ENCODE data around the gene IL13RA1. TPM values are rescaled to one million over a fixed set of nuclear protein-coding genes. Genes with fewer than 3 reads are reported as not detected.

Gene IL13RA1
- total and polyA plus RNA-seq, 4 donors: 12.2 to 29.9 (median 20.0) TPM

GRCh38 chrX:118764122-118764521, 36.7 kb downstream of the IL13RA1 start:
- WGBS (ENCODE audit: insufficient coverage): 25% methylated on average over 2 of the region's 4 CpGs
- H3K27ac ChIP-seq (ENCODE audit: low read depth, low read length): no peak overlapping the region

GRCh38 chrX:118770133-118770760, 42.8 kb downstream of the IL13RA1 start:
- Histone ChIP-seq H3K9me3 (ENCODE audit: control insufficient read depth, insufficient read depth, low read length) (no peaks in the 10 kb centered on the region), H3K36me3 (ENCODE audit: control insufficient read depth, insufficient read depth, low read length) (no peaks in the 10 kb centered on the region), H3K4me3 (ENCODE audit: low read depth, low read length) (no peak overlapping the region), H3K27ac (ENCODE audit: low read depth, low read length) (no peak overlapping the region), H3K27me3 (ENCODE audit: control insufficient read depth, insufficient read depth, low read length) (no peaks in the 10 kb centered on the region), H3K4me1 (ENCODE audit: control insufficient read depth, insufficient read depth, low read length) (no peaks in the 10 kb centered on the region)
- WGBS (ENCODE audit: insufficient coverage): 93% methylated on average over 32 of the region's 38 CpGs
- DNase-seq (ENCODE audit: low read depth in 4 of 6, low spot score in 6 of 6): no peak

More at GRCh38 chrX:118764122-118764521, 36.7 kb downstream of the IL13RA1 start:
- DNase-seq (ENCODE audit: low read depth in 4 of 6, low spot score in 6 of 6): no peak
- Histone ChIP-seq H3K27me3 (ENCODE audit: control insufficient read depth, insufficient read depth, low read length) (no peaks in the 10 kb centered on the region), H3K36me3 (ENCODE audit: control insufficient read depth, insufficient read depth, low read length) (no peaks in the 10 kb centered on the region), H3K4me1 (ENCODE audit: control insufficient read depth, insufficient read depth, low read length) (no peaks in the 10 kb centered on the region), H3K4me3 (ENCODE audit: low read depth, low read length) (no peak overlapping the region), H3K9me3 (ENCODE audit: control insufficient read depth, insufficient read depth, low read length) (no peaks in the 10 kb centered on the region)

GRCh38 chrX:118772051-118772450, 44.6 kb downstream of the IL13RA1 start:
- no CpG with 5 or more reads among the region's 4 CpGs for WGBS (ENCODE audit: insufficient coverage)
- Histone ChIP-seq H3K4me3 (ENCODE audit: low read depth, low read length) (no peak overlapping the region), H3K36me3 (ENCODE audit: control insufficient read depth, insufficient read depth, low read length) (no peaks in the 10 kb centered on the region)

GRCh38 chrX:118773782-118774181, 46.4 kb downstream of the IL13RA1 start:
- WGBS (ENCODE audit: insufficient coverage): 80% methylated on average over 1 of the region's 5 CpGs
- Histone ChIP-seq H3K4me3 (ENCODE audit: low read depth, low read length) (no peak overlapping the region), H3K4me1 (ENCODE audit: control insufficient read depth, insufficient read depth, low read length) (no peaks in the 10 kb centered on the region), H3K27me3 (ENCODE audit: control insufficient read depth, insufficient read depth, low read length) (no peaks in the 10 kb centered on the region), H3K27ac (ENCODE audit: low read depth, low read length) (no peak overlapping the region), H3K36me3 (ENCODE audit: control insufficient read depth, insufficient read depth, low read length) (no peaks in the 10 kb centered on the region), H3K9me3 (ENCODE audit: control insufficient read depth, insufficient read depth, low read length) (no peaks in the 10 kb centered on the region)
- no peak for DNase-seq (ENCODE audit: low read depth in 4 of 6, low spot score in 6 of 6)

More at GRCh38 chrX:118772051-118772450, 44.6 kb downstream of the IL13RA1 start:
- Histone ChIP-seq H3K27me3 (ENCODE audit: control insufficient read depth, insufficient read depth, low read length) (no peaks in the 10 kb centered on the region), H3K9me3 (ENCODE audit: control insufficient read depth, insufficient read depth, low read length) (no peaks in the 10 kb centered on the region), H3K4me1 (ENCODE audit: control insufficient read depth, insufficient read depth, low read length) (no peaks in the 10 kb centered on the region), H3K27ac (ENCODE audit: low read depth, low read length) (no peak overlapping the region)
- no peak for DNase-seq (ENCODE audit: low read depth in 4 of 6, low spot score in 6 of 6)

GRCh38 chrX:118779581-118779980, 52.2 kb downstream of the IL13RA1 start:
- H3K4me3 ChIP-seq (ENCODE audit: low read depth, low read length): no peak overlapping the region
- H3K27me3 ChIP-seq (ENCODE audit: control insufficient read depth, insufficient read depth, low read length): no peaks in the 10 kb centered on the region
- DNase-seq (ENCODE audit: low read depth in 4 of 6, low spot score in 6 of 6): no peak
- H3K27ac ChIP-seq (ENCODE audit: low read depth, low read length): no peak overlapping the region
- no peaks in the 10 kb centered on the region for H3K36me3 ChIP-seq (ENCODE audit: control insufficient read depth, insufficient read depth, low read length)
- no peaks in the 10 kb centered on the region for H3K9me3 ChIP-seq (ENCODE audit: control insufficient read depth, insufficient read depth, low read length)
- no peaks in the 10 kb centered on the region for H3K4me1 ChIP-seq (ENCODE audit: control insufficient read depth, insufficient read depth, low read length)
- WGBS (ENCODE audit: insufficient coverage): 82% methylated on average over 1 of the region's 2 CpGs

- Histone ChIP-seq H3K4me1 (ENCODE audit: control insufficient read depth, insufficient read depth, low read length) (no peaks in the 10 kb centered on the region), H3K9me3 (ENCODE audit: control insufficient read depth, insufficient read depth, low read length) (no peaks in the 10 kb centered on the region), H3K4me3 (ENCODE audit: low read depth, low read length) (no peak overlapping the region), H3K27me3 (ENCODE audit: control insufficient read depth, insufficient read depth, low read length) (no peaks in the 10 kb centered on the region), H3K27ac (ENCODE audit: low read depth, low read length) (no peak overlapping the region), H3K36me3 (ENCODE audit: control insufficient read depth, insufficient read depth, low read length) (no peaks in the 10 kb centered on the region)
- no peak for DNase-seq (ENCODE audit: low read depth in 4 of 6, low spot score in 6 of 6)
- WGBS (ENCODE audit: insufficient coverage): 14% methylated on average over 1 of the region's 2 CpGs
These were observed 53.1 kb downstream of the IL13RA1 start for GRCh38 chrX:118780509-118780908.

GRCh38 chrX:118780911-118781310, 53.5 kb downstream of the IL13RA1 start:
- no peak for DNase-seq (ENCODE audit: low read depth in 4 of 6, low spot score in 6 of 6)
- WGBS (ENCODE audit: insufficient coverage): no CpG with 5 or more reads among the region's 1 CpG
- Histone ChIP-seq H3K36me3 (ENCODE audit: control insufficient read depth, insufficient read depth, low read length) (no peaks in the 10 kb centered on the region), H3K27me3 (ENCODE audit: control insufficient read depth, insufficient read depth, low read length) (no peaks in the 10 kb centered on the region), H3K9me3 (ENCODE audit: control insufficient read depth, insufficient read depth, low read length) (no peaks in the 10 kb centered on the region), H3K4me1 (ENCODE audit: control insufficient read depth, insufficient read depth, low read length) (no peaks in the 10 kb centered on the region), H3K27ac (ENCODE audit: low read depth, low read length) (no peak overlapping the region), H3K4me3 (ENCODE audit: low read depth, low read length) (no peak overlapping the region)

- H3K9me3 ChIP-seq (ENCODE audit: control insufficient read depth, insufficient read depth, low read length): no peaks in the 10 kb centered on the region
- no peak overlapping the region for H3K27ac ChIP-seq (ENCODE audit: low read depth, low read length)
- no peak for DNase-seq (ENCODE audit: low read depth in 4 of 6, low spot score in 6 of 6)
- no peak overlapping the region for H3K4me3 ChIP-seq (ENCODE audit: low read depth, low read length)
- 50% methylated on average over 1 of the region's 5 CpGs for WGBS (ENCODE audit: insufficient coverage)
- H3K36me3 ChIP-seq (ENCODE audit: control insufficient read depth, insufficient read depth, low read length): no peaks in the 10 kb centered on the region
- no peaks in the 10 kb centered on the region for H3K4me1 ChIP-seq (ENCODE audit: control insufficient read depth, insufficient read depth, low read length)
- no peaks in the 10 kb centered on the region for H3K27me3 ChIP-seq (ENCODE audit: control insufficient read depth, insufficient read depth, low read length)
These were observed 68.3 kb downstream of the IL13RA1 start for GRCh38 chrX:118795528-118796280.

- Histone ChIP-seq H3K9me3 (ENCODE audit: control insufficient read depth, insufficient read depth, low read length) (no peaks in the 10 kb centered on the region), H3K4me1 (ENCODE audit: control insufficient read depth, insufficient read depth, low read length) (no peaks in the 10 kb centered on the region), H3K27ac (ENCODE audit: low read depth, low read length) (no peak overlapping the region), H3K4me3 (ENCODE audit: low read depth, low read length) (no peak overlapping the region), H3K36me3 (ENCODE audit: control insufficient read depth, insufficient read depth, low read length) (no peaks in the 10 kb centered on the region), H3K27me3 (ENCODE audit: control insufficient read depth, insufficient read depth, low read length) (no peaks in the 10 kb centered on the region)
- WGBS (ENCODE audit: insufficient coverage): 50% methylated on average over 1 of the region's 1 CpG
- DNase-seq (ENCODE audit: low read depth in 4 of 6, low spot score in 6 of 6): peak in 1 of 6 donors; percentile 15
These were observed 75.5 kb downstream of the IL13RA1 start for GRCh38 chrX:118802857-118803256.

All from spinal cord (tissue), 10 donors.